Daoy (cell line): Measurements from ENCODE around the gene COL10A1. TPM values are rescaled to one million over a fixed set of nuclear protein-coding genes. Genes with fewer than 3 reads are reported as not detected.
"Not testable (repeated sequence)": the region's sequence is repeated elsewhere in the genome, so short reads cannot be mapped to it uniquely, and the experiment has no call there.

Experiments
- DNase-seq: peaks from one replicate; pipeline ENCODE4 v3.0.0-alpha.2; 2015; ENCODE audit warnings: low read depth
- total RNA-seq: library from RNA; depleted of rRNA; stranded (reverse); fragments of >200 nt; shearing (Covaris generic); gene quantifications from 2 replicates; pipeline ENCODE4 v1.2.3, GENCODE V29; 2014

Gene COL10A1
- total RNA-seq, 1 experiment from 2014 or later: 0.17 TPM

DNA sequence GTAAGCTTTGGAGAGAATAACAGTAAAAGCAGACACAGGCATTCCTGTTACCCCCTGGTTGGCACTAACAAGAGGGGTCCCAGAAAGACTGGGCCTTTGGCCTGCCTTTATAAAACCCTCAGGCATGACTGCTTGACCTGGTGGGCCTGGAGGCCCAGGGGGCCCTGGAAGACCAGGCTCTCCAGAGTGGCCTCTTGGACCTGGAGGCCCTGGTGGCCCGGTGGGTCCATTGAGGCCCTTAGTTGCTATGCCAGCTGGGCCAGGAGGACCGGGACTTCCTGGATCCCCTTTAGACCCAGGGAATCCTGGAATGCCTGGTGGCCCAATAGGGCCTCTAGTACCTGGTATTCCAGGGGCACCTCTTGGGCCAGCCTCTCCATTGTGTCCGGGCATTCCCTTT is 5.5 kb downstream of the COL10A1 start:
- no peak for DNase-seq

GRCh38 chr6:116118608-116119007 is 7.3 kb downstream of the COL10A1 start:
- peak; percentile 35 for DNase-seq

DNA sequence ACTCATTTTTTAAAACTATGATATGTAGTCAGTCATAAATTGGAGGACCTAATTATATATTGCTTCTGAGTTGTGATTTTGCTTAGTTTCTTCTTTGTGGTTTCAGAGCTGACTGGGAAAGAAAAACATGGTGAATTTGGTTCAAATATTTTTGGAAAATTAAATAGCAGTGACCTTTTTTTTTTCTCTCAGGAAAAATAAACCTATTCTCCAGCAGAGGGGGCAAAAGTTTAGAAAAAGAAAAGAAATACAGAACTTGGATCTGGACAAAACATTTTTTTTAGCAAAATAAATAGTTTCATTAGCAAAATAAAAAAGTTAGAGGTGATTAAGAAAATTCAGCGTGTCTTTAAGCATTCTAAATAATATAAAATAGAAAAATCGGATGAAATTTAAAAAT is 10.2 kb downstream of the COL10A1 start:
- no peak for DNase-seq

DNA sequence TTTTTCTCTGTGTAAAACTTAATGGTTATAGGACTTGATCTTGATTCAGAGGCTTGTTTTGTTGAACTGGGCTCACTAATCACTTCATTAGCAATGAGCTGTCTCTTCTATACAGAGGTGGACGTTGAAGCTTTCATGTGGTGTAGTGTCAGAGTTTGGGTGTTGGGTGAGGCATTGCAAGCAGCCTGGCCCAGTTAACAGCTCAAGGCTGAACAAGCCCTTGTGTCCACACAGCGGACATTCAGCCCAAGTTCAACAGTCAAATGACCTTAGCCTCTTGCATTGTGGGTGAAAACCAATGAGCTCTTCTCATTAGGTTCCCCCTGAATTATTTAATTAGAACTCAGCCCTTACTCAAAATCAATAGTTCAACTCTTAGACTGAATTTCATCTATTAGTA is 12.5 kb downstream of the COL10A1 start:
- no peak for DNase-seq

DNA sequence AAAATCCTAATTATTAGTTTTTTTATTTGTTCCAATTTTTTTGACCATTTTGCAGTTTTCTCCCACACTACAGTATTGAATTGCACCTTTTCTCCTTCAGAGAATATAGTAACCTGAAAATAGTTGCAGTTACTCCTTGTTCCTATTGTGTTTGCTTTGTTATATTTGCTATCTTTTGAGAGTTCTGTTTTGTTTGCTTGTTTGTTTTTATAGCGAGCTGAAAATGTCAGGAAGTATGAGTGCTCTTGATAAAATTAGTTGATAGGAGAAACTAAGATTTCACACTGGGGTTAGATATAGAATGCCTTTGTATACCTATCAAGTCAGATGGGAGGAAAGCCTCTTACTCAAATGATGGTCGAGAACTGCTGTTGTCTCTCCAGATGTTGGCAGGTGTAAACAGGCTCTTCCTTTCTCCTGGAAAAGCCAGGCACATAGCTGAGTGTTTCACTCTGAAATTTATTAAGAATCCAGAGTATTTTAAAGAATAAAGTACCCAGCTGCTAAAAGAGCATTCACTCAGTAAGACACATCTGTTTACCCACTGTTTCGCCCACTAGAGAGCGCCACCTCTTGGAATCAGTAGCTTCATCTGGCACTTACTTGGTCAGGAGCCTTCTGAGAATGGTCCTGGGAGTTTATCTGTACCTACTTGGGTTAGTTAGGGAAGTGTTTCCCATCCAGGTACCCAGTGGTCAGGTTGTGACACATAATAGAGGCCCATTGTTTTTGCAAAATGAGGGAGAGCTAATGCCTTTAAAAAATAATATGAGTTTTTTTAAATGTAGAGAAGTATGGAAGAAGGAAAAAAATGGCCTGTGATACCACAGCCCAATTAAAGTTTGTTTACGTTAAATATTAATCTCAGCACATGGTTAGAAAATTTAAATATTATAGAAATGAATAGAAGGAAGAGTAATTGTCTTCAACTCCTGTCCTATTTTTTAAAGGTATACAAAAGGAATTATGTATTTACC is 14.1 kb downstream of the COL10A1 start:
- DNase-seq: peak; percentile 27

GRCh38 chr6:116108836-116109235 is 17.1 kb downstream of the COL10A1 start:
- no peak for DNase-seq

GRCh38 chr6:116106146-116106545 is 19.8 kb downstream of the COL10A1 start:
- no peak for DNase-seq

DNA sequence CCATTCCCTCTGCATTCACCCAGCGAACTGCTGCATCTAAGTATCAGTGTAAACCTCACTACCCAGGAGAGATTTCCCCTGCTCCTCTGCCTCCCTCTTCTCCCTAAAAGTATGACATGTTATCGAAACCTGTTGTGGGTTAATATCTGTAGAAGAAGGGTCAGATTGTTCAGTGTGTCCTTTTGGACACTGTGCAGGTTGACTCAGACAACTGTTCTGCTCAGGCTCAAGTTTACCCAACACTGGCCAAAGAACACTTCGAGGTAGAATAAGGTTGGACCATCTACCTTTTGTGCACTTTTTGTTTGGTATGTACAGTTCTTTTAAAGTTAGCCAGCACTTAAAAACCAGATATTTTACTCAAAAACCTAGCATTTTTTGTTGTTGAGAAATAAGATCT is 20.7 kb downstream of the COL10A1 start:
- no peak for DNase-seq

GRCh38 chr6:116104636-116105035 is 21.3 kb downstream of the COL10A1 start:
- no peak for DNase-seq

DNA sequence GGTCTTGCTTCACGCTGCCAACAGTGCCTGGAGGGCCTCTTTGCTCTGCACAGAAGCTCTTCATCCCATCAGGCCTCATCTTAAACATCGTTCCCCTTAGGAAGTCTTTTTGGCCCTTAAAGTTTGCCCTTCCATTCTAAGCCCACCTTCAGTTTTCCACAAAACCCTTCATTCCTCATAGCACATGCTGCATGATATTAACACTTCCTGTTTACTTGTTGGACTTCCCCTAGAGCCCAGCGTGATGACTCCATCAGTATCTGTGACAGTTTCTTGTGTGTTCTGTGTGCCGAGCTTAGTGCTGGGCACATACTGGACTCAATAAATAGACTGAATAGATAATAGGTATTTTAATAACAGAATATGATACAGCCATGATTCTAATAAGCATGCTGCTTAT is 23.1 kb downstream of the COL10A1 start:
- DNase-seq: no peak

DNA sequence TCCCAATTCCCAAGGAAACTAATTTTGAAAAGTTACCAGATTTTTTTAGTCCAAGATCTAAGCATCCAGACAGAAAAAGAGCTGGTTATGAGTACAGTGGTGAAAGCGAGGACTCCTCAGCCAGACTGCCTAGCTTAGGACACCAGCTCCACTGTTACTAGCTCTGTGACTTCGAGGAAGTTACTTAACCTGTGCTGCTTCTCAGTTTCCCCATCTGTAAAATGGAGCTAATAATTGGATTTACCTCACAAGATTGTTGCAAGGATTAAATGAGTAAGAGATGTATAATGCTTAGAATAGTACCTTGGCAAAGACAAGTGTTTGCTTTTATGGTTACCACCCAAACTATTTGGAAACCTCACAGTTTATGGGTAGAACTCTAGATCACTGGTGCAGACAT is 24.1 kb downstream of the COL10A1 start:
- no peak for DNase-seq

DNA sequence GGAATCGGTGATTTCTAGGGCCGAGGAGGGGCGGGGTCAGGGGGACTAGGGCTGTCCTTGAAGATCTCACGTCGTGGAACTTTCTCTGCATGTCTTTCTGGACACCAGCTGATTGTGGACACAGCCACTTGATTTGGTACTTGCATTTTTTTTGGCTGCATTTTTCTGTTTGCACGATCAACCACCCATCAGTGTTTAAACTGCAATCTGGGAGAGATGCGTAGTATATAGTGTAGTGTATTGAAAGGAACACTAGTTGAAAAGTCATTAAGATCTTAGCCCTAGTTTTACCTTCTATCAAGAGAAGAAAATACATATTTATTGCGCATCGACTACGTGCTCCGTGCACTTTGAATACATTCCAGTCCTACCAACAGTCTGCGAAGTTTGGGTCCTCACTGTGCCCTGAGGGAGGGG is 24.6 kb downstream of the COL10A1 start:
- no peak for DNase-seq

GRCh38 chr6:116100419-116101301 is 25.3 kb downstream of the COL10A1 start, which contains the start of gene NT5DC1:
Gene NT5DC1, plus strand, starts transcription at chr6:116100853. Its CDS starts 78 bp downstream, at chr6:116100931.
- DNase-seq: peak; percentile 92

GRCh38 chr6:116099036-116099435 is 26.9 kb downstream of the COL10A1 start:
- no peak for DNase-seq

- DNase-seq: no peak
These were observed 28.7 kb downstream of the COL10A1 start for GRCh38 chr6:116096979-116097816.

DNA sequence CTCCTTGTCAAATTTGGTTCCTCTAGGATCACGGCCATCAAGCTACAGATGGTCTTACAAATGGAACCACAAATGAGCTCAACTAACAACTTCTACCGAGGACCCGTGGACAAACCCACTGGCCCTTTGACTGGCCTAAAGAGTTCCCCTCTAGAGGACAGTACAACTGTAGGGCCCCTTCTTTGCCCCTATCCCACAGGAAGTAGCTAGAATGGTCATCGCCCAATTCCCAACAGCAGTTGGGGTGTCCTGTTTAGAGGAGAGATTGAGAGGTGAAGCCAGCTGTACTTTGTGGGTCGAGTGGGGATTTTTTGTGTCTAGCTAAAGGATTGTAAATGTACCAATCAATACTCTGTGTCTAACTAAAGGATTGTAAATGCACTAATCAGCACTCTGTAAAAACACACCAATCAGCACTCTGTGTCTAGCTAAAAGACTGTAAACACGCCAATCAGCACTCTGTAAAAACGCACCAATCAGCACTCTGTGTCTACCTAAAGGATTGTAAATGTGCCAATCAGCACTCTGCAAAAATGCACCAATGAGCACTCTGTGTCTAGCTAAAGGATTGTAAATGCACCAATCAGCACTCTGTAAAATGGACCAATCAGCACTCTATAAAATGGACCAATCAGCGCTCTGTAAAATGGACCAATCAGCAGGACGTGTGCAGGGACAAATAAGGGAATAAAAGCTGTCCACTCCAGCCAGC is 29.7 kb downstream of the COL10A1 start:
- not testable (repeated sequence) for DNase-seq

- no peak for DNase-seq
These were observed 31.9 kb downstream of the COL10A1 start for GRCh38 chr6:116094041-116094440.

DNA sequence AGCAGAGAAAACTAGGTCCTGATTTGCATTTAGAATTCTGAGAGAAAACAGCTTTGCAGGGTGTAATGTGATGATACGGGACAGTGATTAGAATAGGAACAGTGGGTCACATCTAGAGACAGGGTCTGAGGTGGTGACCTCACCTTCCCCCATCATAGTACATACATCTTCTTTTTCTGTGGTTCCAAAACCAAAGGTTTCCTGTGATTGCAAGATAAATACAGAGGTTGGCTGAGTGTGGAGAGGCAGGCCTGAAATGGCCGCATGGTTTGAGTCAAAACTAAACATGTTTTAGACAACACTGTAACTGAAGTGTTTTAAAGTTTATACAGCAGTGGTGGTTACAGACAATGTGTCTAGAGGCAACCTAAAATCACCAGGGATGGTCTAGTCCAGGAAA is 35.7 kb downstream of the COL10A1 start:
- DNase-seq: no peak

GRCh38 chr6:116088946-116089345 is 37.0 kb downstream of the COL10A1 start:
- no peak for DNase-seq

DNA sequence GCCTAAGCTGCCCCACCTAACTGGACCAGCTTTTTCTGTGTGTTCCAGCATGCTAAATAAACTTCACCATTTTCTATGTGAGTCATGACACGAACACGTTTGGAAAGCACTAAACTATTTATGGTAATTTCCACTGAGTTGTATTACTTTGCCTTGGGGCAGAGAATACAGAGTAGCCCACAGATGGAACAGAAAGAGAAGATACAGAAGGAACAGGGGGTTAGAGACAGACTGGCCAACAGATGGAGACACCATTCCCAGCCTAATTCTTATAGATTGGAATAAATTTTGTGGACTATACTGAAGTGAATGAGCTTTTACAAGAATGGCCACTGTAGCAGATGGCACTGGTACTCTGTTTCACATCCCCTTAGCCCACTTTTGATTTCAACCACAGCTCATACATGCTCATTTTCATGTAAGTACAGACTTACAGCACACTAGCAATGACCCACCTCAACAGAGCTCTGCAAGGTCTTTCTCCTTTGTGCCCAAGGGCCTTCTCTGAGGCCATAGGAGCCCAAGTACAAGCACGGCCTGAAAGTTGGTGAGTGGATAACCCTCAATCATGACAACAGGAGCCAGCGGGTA is 38.4 kb downstream of the COL10A1 start:
- peak; percentile 28 for DNase-seq
